Measurements from ENCODE around the gene GLIS1.

GLIS1 gene

DNA sequence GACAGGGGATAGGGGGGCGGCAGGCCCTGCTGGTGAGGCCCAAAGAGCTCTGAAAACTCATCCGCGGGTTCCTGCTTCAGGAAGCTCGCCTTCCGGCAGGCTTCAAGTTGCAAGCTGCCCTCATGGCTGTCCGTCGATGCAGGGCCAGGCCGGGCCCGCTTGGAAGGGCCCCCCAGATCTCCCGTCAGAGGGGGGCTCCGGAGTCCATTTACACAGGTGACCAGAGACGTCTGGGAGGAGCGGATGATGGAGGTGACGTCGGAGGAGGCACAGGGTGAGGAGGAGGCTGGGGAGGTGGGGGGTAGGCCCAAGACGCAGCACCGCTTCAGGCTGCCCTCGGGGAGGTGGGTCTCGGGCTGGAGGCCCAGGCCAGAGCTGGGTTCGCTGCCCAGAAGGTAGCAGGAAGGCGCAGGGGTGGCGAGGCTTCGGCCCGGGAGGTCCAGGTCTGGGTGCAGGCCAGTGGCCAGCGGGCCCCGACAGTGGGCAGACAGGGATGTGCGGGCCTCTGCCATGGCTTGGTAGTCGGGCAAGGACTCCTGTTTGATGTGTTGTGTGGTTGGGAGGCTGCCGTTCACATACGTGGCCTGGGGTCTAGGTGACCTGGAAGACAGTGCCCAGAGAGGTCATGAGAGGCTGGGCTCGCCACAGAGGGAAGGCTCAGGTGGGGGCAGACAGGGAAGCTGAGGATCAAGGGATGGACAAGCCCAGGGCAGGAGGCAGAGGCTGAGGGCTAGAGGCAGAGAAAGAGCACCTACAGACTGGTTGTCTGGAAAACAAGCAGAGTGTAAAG lies 144.4 kb downstream of the GLIS1 start:
- DNase-seq (no peak), ATAC-seq (ENCODE audit: insufficient read depth, low read depth) (no peak)
- no peaks in the 10 kb centered on the region for H3K4me1 ChIP-seq (ENCODE audit: insufficient read depth, low read length)
- no peak overlapping the region for H3K4me2 ChIP-seq (ENCODE audit: insufficient read depth, low read length)
- no peak overlapping the region for H3K9ac ChIP-seq (ENCODE audit: low read depth, low read length)
- no peaks in the 10 kb centered on the region for H3K36me3 ChIP-seq (ENCODE audit: insufficient read depth, low read length)
- no peaks in the 10 kb centered on the region for H3K79me2 ChIP-seq (ENCODE audit: insufficient read depth, low read length)
- H3K4me3 ChIP-seq (ENCODE audit: low read depth in 1 of 2, low read length in 2 of 2): no peak overlapping the region
- H2AFZ ChIP-seq (ENCODE audit: low read depth, low read length): no peak overlapping the region
- H3K27ac ChIP-seq (ENCODE audit: low read length): no peak overlapping the region
- TF ChIP-seq, protein P1, sequence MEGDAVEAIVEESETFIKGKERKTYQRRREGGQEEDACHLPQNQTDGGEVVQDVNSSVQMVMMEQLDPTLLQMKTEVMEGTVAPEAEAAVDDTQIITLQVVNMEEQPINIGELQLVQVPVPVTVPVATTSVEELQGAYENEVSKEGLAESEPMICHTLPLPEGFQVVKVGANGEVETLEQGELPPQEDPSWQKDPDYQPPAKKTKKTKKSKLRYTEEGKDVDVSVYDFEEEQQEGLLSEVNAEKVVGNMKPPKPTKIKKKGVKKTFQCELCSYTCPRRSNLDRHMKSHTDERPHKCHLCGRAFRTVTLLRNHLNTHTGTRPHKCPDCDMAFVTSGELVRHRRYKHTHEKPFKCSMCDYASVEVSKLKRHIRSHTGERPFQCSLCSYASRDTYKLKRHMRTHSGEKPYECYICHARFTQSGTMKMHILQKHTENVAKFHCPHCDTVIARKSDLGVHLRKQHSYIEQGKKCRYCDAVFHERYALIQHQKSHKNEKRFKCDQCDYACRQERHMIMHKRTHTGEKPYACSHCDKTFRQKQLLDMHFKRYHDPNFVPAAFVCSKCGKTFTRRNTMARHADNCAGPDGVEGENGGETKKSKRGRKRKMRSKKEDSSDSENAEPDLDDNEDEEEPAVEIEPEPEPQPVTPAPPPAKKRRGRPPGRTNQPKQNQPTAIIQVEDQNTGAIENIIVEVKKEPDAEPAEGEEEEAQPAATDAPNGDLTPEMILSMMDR (IDR thresholded peaks at IDR 0.05; ENCODE audit: borderline replicate concordance, extremely low read depth, low read length, poor library complexity, severe bottlenecking): no peak
- no peak for TF ChIP-seq EZH2 (IDR thresholded peaks at IDR 0.05; ENCODE audit: borderline replicate concordance, low read depth, low read length, severe bottlenecking)
- no peaks in the 10 kb centered on the region for H4K20me1 ChIP-seq (ENCODE audit: insufficient read depth, low read length)
- H3K9me3 ChIP-seq (ENCODE audit: insufficient read depth, low read length, severe bottlenecking): no peaks in the 10 kb centered on the region
- no peaks in the 10 kb centered on the region for H3K27me3 ChIP-seq (ENCODE audit: insufficient read depth, low read length, poor library complexity)

DNA sequence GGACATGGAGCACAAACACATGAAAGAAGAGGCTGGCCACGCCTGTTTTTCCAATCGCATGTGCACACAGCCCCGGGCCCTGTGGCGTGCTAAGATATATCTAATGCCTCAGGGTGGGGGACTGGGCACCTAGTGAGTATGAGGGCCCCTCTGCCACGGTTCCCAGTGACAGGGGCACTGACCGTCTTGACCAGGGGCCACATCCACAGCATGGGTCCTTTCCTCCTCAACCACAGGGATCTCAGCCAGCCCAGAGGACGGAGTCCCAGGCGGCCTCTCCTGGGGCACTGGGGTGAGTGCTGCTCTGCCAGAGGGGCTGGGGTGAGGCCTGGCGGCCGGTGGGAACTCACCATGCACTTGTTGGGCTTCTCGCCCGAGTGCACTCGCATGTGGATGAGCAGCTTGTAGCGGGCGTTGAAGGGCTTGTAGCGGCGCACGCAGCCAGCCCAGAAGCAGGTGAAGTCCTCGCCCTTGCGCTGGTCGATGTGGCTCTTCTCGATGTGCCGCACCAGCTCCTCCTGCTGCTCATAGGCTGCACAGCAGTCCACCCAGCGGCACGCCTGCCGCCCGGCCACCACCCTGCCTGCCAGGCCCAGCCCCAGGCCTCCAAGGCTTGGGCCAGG lies 145.1 kb downstream of the GLIS1 start:
- ATAC-seq (ENCODE audit: insufficient read depth, low read depth): no peak
- H3K79me2 ChIP-seq (ENCODE audit: insufficient read depth, low read length): no peaks in the 10 kb centered on the region
- H3K36me3 ChIP-seq (ENCODE audit: insufficient read depth, low read length): no peaks in the 10 kb centered on the region
- H3K9me3 ChIP-seq (ENCODE audit: insufficient read depth, low read length, severe bottlenecking): no peaks in the 10 kb centered on the region
- no peaks in the 10 kb centered on the region for H3K27me3 ChIP-seq (ENCODE audit: insufficient read depth, low read length, poor library complexity)
- no peak overlapping the region for H3K27ac ChIP-seq (ENCODE audit: low read length)
- no peak overlapping the region for H2AFZ ChIP-seq (ENCODE audit: low read depth, low read length)
- H4K20me1 ChIP-seq (ENCODE audit: insufficient read depth, low read length): 0 out of 2 replicates have a peak, but pooled peaks cover 2% of the 10 kb centered on the region
- TF ChIP-seq EZH2 (IDR thresholded peaks at IDR 0.05; ENCODE audit: borderline replicate concordance, low read depth, low read length, severe bottlenecking): no peak
- TF ChIP-seq, protein P1 (IDR thresholded peaks at IDR 0.05; ENCODE audit: borderline replicate concordance, extremely low read depth, low read length, poor library complexity, severe bottlenecking): peak; percentile 30
- H3K9ac ChIP-seq (ENCODE audit: low read depth, low read length): no peak overlapping the region
- H3K4me3 ChIP-seq (ENCODE audit: low read depth in 1 of 2, low read length in 2 of 2): no peak overlapping the region
- no peak overlapping the region for H3K4me2 ChIP-seq (ENCODE audit: insufficient read depth, low read length)
- H3K4me1 ChIP-seq (ENCODE audit: insufficient read depth, low read length): no peaks in the 10 kb centered on the region
- no peak for DNase-seq

DNA sequence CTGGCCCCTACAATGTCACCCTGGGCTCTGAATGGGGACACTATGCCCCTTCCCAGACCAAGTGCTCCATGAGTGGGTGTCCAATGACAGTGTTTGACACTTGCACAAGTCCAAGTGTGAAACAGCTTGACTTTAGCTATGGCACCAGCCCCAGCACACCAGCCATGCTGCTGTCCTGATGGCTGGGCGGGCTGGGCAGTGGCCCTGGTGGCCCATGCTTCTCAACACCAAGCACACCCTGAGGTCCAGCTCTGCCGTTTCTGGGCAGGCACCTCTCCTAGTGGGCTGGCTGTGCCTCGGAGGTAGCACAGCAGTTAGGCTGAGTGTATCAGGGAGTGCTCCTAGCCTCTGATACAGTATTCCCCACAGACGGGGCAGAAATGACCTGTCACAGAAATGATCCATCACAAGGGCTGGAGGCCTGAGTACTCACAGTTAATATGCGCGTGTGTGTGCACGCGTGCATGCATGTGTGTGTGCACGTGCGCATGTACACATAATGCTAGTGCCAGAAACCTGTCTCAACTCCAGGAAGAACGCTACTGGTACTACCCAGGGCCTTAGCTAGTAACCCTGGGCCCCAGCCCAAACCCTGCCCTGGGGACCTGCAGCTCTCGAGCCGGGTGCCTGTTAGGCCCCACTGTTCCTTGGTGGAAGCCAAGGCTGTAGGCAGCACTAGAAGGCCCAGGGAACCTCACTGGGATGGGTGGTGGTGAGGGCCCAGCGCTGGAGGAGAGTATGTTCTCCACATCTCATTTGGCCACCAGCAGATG lies 145.8 kb downstream of the GLIS1 start:
- Histone ChIP-seq H3K36me3 (ENCODE audit: insufficient read depth, low read length) (no peaks in the 10 kb centered on the region), H4K20me1 (ENCODE audit: insufficient read depth, low read length) (0 out of 2 replicates have a peak, but pooled peaks cover 4% of the 10 kb centered on the region), H3K27me3 (ENCODE audit: insufficient read depth, low read length, poor library complexity) (no peaks in the 10 kb centered on the region), H3K79me2 (ENCODE audit: insufficient read depth, low read length) (no peaks in the 10 kb centered on the region), H3K9ac (ENCODE audit: low read depth, low read length) (no peak overlapping the region), H3K27ac (ENCODE audit: low read length) (no peak overlapping the region), H3K9me3 (ENCODE audit: insufficient read depth, low read length, severe bottlenecking) (no peaks in the 10 kb centered on the region), H3K4me3 (ENCODE audit: low read depth in 1 of 2, low read length in 2 of 2) (no peak overlapping the region), H3K4me2 (ENCODE audit: insufficient read depth, low read length) (no peak overlapping the region), H3K4me1 (ENCODE audit: insufficient read depth, low read length) (no peaks in the 10 kb centered on the region), H2AFZ (ENCODE audit: low read depth, low read length) (no peak overlapping the region)
- TF ChIP-seq EZH2 (IDR thresholded peaks at IDR 0.05; ENCODE audit: borderline replicate concordance, low read depth, low read length, severe bottlenecking): no peak
- TF ChIP-seq, protein P1 (IDR thresholded peaks at IDR 0.05; ENCODE audit: borderline replicate concordance, extremely low read depth, low read length, poor library complexity, severe bottlenecking): no peak
- ATAC-seq (ENCODE audit: insufficient read depth, low read depth): no peak
- no peak for DNase-seq

Data from DND-41 (cell line).